Cardiac muscle cell (in vitro differentiated cells and primary cell): ENCODE results near the gene CLCN3. TPM values are rescaled to one million over a fixed set of nuclear protein-coding genes. Genes with fewer than 3 reads are reported as not detected.
"Not testable (repeated sequence)": the region's sequence is repeated elsewhere in the genome, so short reads cannot be mapped to it uniquely, and the experiment has no call there.

Experiments used
- DNase-seq, 2 donors: peaks; one replicate each; pipeline versions ENCODE4 v3.0.0 to v3.0.0-alpha.2; 2010 to 2017; ENCODE audit warnings: low read depth in 1 of 2, low spot score in 1 of 2
- H3K27ac ChIP-seq: fragments of 200-600 bp; sonication (generic); 2 replicates; pipeline ENCODE4 v1.5.1; 2016
- H3K27me3 ChIP-seq: fragments of 200-600 bp; sonication (generic); 2 replicates; pipeline ENCODE4 v1.6.0; 2016; ENCODE audit warnings: control low read depth
- H3K36me3 ChIP-seq: fragments of 200-600 bp; sonication (generic); 2 replicates; pipeline ENCODE4 v1.5.1; 2016; ENCODE audit warnings: control low read depth
- H3K4me1 ChIP-seq: fragments of 200-600 bp; sonication (generic); 2 replicates; pipeline ENCODE4 v1.8.1; 2017; ENCODE audit warnings: low read depth, mild to moderate bottlenecking, mixed run types
- H3K4me3 ChIP-seq: fragments of 200-600 bp; sonication (generic); 2 replicates; pipeline ENCODE4 v1.5.1; 2016; ENCODE audit warnings: mild to moderate bottlenecking
- H3K9me3 ChIP-seq: fragments of 200-600 bp; sonication (generic); 2 replicates; pipeline ENCODE4 v1.5.1; 2017; ENCODE audit warnings: low read depth, mild to moderate bottlenecking, control low read depth
- polyA plus RNA-seq: library from polyadenylated mRNA; unstranded; fragments of >200 nt; fragmentation: Nextera tagmentation; extraction: Ambion mirVana; gene quantifications from 2 replicates; pipeline ENCODE4 v1.2.1, GENCODE V29; 2016
- total RNA-seq: library from RNA; depleted of rRNA; stranded (reverse); fragments of >200 nt; gene quantifications from 2 replicates; pipeline ENCODE4 v1.2.3, GENCODE V29; 2016
- TF ChIP-seq, protein P1 (sequence below): IDR thresholded peaks from 2 replicates; pipeline ENCODE4 v1.5.1; 2012; ENCODE audit warnings: low read depth, mild to moderate bottlenecking, low read length

The CLCN3 gene
- total and polyA plus RNA-seq, 2 experiments from 2014 or later, result 22.4 to 48.7 TPM

DNA sequence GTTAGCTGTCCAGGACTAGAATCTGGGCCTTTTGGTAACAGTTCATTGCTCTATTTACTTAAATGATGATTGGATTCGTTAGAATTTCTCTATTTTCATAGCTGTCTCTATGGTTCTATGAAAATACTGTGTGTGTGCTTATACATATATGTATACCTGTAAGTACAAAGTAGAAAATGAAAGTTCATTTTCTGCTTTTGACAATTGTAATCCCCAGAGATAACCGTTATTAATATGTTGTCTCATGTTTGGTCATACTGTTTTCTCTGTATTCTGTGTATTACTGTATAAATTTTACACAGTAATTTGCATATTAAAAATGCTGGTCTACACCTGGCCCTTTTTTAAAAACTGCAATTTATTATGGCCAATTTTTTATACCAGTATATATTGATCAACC lies 55.4 kb downstream of the CLCN3 start:
- TF ChIP-seq, protein P1, sequence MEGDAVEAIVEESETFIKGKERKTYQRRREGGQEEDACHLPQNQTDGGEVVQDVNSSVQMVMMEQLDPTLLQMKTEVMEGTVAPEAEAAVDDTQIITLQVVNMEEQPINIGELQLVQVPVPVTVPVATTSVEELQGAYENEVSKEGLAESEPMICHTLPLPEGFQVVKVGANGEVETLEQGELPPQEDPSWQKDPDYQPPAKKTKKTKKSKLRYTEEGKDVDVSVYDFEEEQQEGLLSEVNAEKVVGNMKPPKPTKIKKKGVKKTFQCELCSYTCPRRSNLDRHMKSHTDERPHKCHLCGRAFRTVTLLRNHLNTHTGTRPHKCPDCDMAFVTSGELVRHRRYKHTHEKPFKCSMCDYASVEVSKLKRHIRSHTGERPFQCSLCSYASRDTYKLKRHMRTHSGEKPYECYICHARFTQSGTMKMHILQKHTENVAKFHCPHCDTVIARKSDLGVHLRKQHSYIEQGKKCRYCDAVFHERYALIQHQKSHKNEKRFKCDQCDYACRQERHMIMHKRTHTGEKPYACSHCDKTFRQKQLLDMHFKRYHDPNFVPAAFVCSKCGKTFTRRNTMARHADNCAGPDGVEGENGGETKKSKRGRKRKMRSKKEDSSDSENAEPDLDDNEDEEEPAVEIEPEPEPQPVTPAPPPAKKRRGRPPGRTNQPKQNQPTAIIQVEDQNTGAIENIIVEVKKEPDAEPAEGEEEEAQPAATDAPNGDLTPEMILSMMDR, result no peak
- Histone ChIP-seq H3K4me1 (no peaks in the 10 kb centered on the region), H3K9me3 (no peaks in the 10 kb centered on the region), H3K27ac (no peak overlapping the region), H3K4me3 (no peak overlapping the region), H3K27me3 (no peaks in the 10 kb centered on the region), H3K36me3 (peaks cover 3% of the 10 kb centered on the region)
- DNase-seq, result no peak

- Histone ChIP-seq H3K36me3 (peaks cover 8% of the 10 kb centered on the region), H3K9me3 (no peaks in the 10 kb centered on the region), H3K4me3 (no peak overlapping the region), H3K27me3 (no peaks in the 10 kb centered on the region), H3K4me1 (no peaks in the 10 kb centered on the region), H3K27ac (no peak overlapping the region)
- DNase-seq, result no peak
- TF ChIP-seq, protein P1, result no peak
Measured at GRCh38 chr4:169677150-169677748, 56.9 kb downstream of the CLCN3 start.

GRCh38 chr4:169678486-169678885 lies 58.1 kb downstream of the CLCN3 start:
- not testable (repeated sequence) for H3K27me3 ChIP-seq, H3K4me3 ChIP-seq, H3K9me3 ChIP-seq, H3K4me1 ChIP-seq, H3K36me3 ChIP-seq, DNase-seq, H3K27ac ChIP-seq

GRCh38 chr4:169678951-169679591 lies 58.7 kb downstream of the CLCN3 start:
- H3K27ac ChIP-seq, H3K36me3 ChIP-seq, H3K9me3 ChIP-seq, H3K4me1 ChIP-seq, H3K4me3 ChIP-seq, DNase-seq, H3K27me3 ChIP-seq: not testable (repeated sequence)

- peak in 1 of 2 donors; percentile 54 for DNase-seq
- H3K4me3 ChIP-seq, result no peak overlapping the region
- no peak overlapping the region for H3K27ac ChIP-seq
- no peaks in the 10 kb centered on the region for H3K27me3 ChIP-seq
- peaks cover 8% of the 10 kb centered on the region for H3K36me3 ChIP-seq
- TF ChIP-seq, protein P1, result no peak
- H3K4me1 ChIP-seq, result no peaks in the 10 kb centered on the region
- no peaks in the 10 kb centered on the region for H3K9me3 ChIP-seq
Measured at GRCh38 chr4:169682372-169683047, 62.1 kb downstream of the CLCN3 start.

DNA sequence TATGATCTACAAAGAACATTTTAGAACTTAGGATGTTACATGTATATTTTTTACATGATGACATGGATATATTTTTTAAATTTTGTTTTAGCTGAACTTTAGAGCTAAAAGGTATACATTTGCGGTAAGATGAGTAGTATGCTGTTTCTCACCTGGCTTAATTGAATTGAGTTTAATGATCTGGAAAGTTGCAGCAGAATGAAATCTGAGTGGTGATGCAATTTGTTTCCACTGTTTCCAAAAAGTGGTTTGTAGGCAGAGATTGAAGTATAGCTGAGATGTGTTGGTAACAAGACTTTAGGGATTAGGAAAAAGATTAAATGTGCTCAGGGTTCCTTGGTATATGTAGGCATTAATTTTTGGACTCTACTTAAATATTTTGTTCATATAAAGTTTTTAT lies 69.3 kb downstream of the CLCN3 start:
- no peaks in the 10 kb centered on the region for H3K4me1 ChIP-seq
- H3K27ac ChIP-seq, result no peak overlapping the region
- DNase-seq, result no peak
- TF ChIP-seq, protein P1, result no peak
- peaks cover 28% of the 10 kb centered on the region for H3K36me3 ChIP-seq
- H3K27me3 ChIP-seq, result no peaks in the 10 kb centered on the region
- no peak overlapping the region for H3K4me3 ChIP-seq
- no peaks in the 10 kb centered on the region for H3K9me3 ChIP-seq
